Thyroid gland (tissue), 4 donors: Measurements from ENCODE around the gene IP6K3.

Experiments
- POLR2A ChIP-seq, 2 donors: fragments of 450-650 bp; IDR thresholded peaks; one replicate each; pipeline ENCODE4 v1.6.1; 2017; ENCODE audit warnings: antibody characterized with exemption in 2 of 2, mild to moderate bottlenecking in 2 of 2, moderate library complexity in 1 of 2
- TF ChIP-seq, protein P1 (sequence below), 6 experiments: fragments of 200-600 bp in 3 of 6; fragments of 450-650 bp in 3 of 6; sonication (generic) in 3 of 6; IDR thresholded peaks; one replicate each; pipeline ENCODE4 v1.5.1; 2016 to 2019; ENCODE audit warnings: antibody characterized with exemption in 6 of 6, mild to moderate bottlenecking in 2 of 6, inconsistent platforms in 1 of 6, moderate library complexity in 1 of 6

DNA sequence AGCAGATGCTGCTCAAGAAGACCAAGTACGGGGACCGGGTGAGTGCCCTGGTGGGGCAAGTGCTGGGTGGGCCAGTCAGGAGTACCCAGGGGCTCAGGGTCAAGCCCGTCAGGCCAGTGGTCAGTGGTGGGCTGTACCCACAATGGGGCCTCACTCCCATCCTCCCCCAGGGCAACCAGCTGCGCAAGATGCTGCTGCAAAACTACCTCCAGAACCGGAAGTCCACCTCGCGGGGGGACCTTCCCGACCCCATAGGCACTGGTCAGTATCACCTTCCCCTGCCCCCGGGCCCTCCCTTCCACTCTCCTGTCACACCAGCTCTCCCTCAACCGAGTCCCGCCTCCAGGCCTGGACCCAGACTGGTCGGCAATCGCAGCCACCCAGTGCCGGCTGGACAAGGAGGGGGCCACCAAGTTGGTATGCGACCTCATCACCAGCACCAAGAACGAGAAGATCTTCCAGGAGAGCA is 62.2 kb downstream of the IP6K3 start:
- TF ChIP-seq, protein P1, sequence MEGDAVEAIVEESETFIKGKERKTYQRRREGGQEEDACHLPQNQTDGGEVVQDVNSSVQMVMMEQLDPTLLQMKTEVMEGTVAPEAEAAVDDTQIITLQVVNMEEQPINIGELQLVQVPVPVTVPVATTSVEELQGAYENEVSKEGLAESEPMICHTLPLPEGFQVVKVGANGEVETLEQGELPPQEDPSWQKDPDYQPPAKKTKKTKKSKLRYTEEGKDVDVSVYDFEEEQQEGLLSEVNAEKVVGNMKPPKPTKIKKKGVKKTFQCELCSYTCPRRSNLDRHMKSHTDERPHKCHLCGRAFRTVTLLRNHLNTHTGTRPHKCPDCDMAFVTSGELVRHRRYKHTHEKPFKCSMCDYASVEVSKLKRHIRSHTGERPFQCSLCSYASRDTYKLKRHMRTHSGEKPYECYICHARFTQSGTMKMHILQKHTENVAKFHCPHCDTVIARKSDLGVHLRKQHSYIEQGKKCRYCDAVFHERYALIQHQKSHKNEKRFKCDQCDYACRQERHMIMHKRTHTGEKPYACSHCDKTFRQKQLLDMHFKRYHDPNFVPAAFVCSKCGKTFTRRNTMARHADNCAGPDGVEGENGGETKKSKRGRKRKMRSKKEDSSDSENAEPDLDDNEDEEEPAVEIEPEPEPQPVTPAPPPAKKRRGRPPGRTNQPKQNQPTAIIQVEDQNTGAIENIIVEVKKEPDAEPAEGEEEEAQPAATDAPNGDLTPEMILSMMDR (IDR thresholded peaks at IDR 0.05): no peak
- TF ChIP-seq POLR2A (IDR thresholded peaks at IDR 0.05): no peak
